Activated T-helper 1 cell treated with anti-CD3 and anti-CD28 coated beads, Interleukin-2, amount 50 U/mL, for 16 hours (primary cell): ENCODE data around the gene CSPG5.

Source experiments
- DNase-seq, 2 donors: peaks; one replicate each; pipeline ENCODE4 v3.0.0-alpha.2; 2020; ENCODE audit warnings: low read depth in 1 of 2, low spot score in 1 of 2

The CSPG5 gene

GRCh38 chr3:47540281-47540680 is 38.4 kb downstream of the CSPG5 start:
- no peak for DNase-seq

- no peak for DNase-seq
These were observed 41.7 kb downstream of the CSPG5 start for GRCh38 chr3:47536967-47537366.

GRCh38 chr3:47536221-47536891 is 42.3 kb downstream of the CSPG5 start:
- DNase-seq = no peak

GRCh38 chr3:47533996-47534454 is 44.6 kb downstream of the CSPG5 start:
- no peak for DNase-seq

GRCh38 chr3:47533481-47533880 is 45.2 kb downstream of the CSPG5 start:
- no peak for DNase-seq

- DNase-seq = no peak
These were observed 50.5 kb downstream of the CSPG5 start for GRCh38 chr3:47527952-47528725.

- DNase-seq = no peak
These were observed 53.0 kb downstream of the CSPG5 start for GRCh38 chr3:47525617-47526016.

GRCh38 chr3:47523310-47524073 is 55.2 kb downstream of the CSPG5 start:
- DNase-seq = no peak

GRCh38 chr3:47522082-47522987 is 56.3 kb downstream of the CSPG5 start:
- DNase-seq = peak; percentile 45 to 51

- DNase-seq = no peak
These were observed 57.9 kb downstream of the CSPG5 start for GRCh38 chr3:47520756-47521155.

GRCh38 chr3:47517937-47518336 is 60.7 kb downstream of the CSPG5 start:
- DNase-seq = no peak

- DNase-seq = no peak
These were observed 62.8 kb downstream of the CSPG5 start for GRCh38 chr3:47515864-47516319.

- no peak for DNase-seq
These were observed 63.6 kb downstream of the CSPG5 start for GRCh38 chr3:47515100-47515499.

- DNase-seq = peak; percentile 91 to 95
These were observed 65.3 kb downstream of the CSPG5 start, which contains the start of gene ELP6 for GRCh38 chr3:47513125-47513929. TSS of gene ELP6 (minus strand) at chr3:47513712. CDS start at chr3:47513590, 122 bp downstream.

- peak in 1 of 2 donors; percentile 1 for DNase-seq
These were observed 66.1 kb downstream of the CSPG5 start for GRCh38 chr3:47512416-47513124.
